Stomach (tissue), 9 donors: ENCODE results near the gene LIFR. TPM values are rescaled to one million over a fixed set of nuclear protein-coding genes. Genes with fewer than 3 reads are reported as not detected.
A peak's percentile ranks its signal among the peaks of the same experiment; 100 is the strongest.

Source experiments
- DNase-seq, 2 donors: peaks; one replicate each; pipeline versions ENCODE4 v3.0.0 to v3.0.0-alpha.2; 2013 to 2019
- H3K27ac ChIP-seq, 5 donors: fragments of 200-600 bp in 4 of 5; sonication (generic) in 4 of 5; one replicate each; pipeline ENCODE4 v1.5.1; 2013 to 2019; ENCODE audit warnings: mild to moderate bottlenecking in 1 of 5, moderate library complexity in 1 of 5
- H3K27me3 ChIP-seq, 3 donors: fragments of 200-600 bp; sonication (generic); one replicate each; pipeline ENCODE4 v1.5.1; 2017 to 2019; ENCODE audit warnings: mixed run types in 1 of 3
- H3K36me3 ChIP-seq, 4 donors: fragments of 200-600 bp; sonication (generic); 1 replicate in 3 of 4; 2 replicates in 1 of 4; pipeline ENCODE4 v1.5.1; 2016 to 2019
- H3K4me1 ChIP-seq, 4 donors: fragments of 200-600 bp; sonication (generic); one replicate each; pipeline ENCODE4 v1.5.1; 2016 to 2019
- H3K4me3 ChIP-seq, 4 donors: fragments of 200-600 bp; sonication (generic) in 3 of 4; one replicate each; pipeline ENCODE4 v1.5.1; 2016 to 2019; ENCODE audit warnings: mild to moderate bottlenecking in 1 of 4
- H3K9me3 ChIP-seq, 4 donors: fragments of 200-600 bp; sonication (generic); one replicate each; pipeline ENCODE4 v1.5.1; 2016 to 2019
- EP300 ChIP-seq: sonication (generic); formaldehyde crosslinking; IDR thresholded peaks from one replicate; pipeline ENCODE4 v1.6.1; 2017; ENCODE audit warnings: antibody characterized with exemption
- POLR2A ChIP-seq, 4 donors: fragments of 450-650 bp; IDR thresholded peaks; one replicate each; pipeline ENCODE4 v1.6.1; 2016; ENCODE audit warnings: antibody characterized with exemption in 4 of 4, control low read depth in 2 of 4, mild to moderate bottlenecking in 1 of 4, moderate library complexity in 1 of 4
- POLR2AphosphoS5 ChIP-seq, 3 donors: sonication (generic); formaldehyde crosslinking; IDR thresholded peaks; one replicate each; pipeline ENCODE4 v1.6.1; 2016; ENCODE audit warnings: antibody characterized with exemption in 3 of 3
- WGBS, 5 donors: extraction: QIAGEN DNeasy Blood & Tissue Kit in 3 of 5; methylation state at CpG; one replicate each; pipeline versions ENCODE4 v1.1.5 to v1.1.7; 2013 to 2018; 5-methylcytosine and 5-hydroxymethylcytosine counted together
- intact Hi-C: fragments of 100-400 bp; cut with DNase I; formaldehyde crosslinking; loops from one replicate; pipeline ENCODE4 v1.15.1; 2023; ENCODE audit warnings: low total_unique reads
- polyA plus RNA-seq, 3 donors: library from polyadenylated mRNA; stranded (reverse); fragments of 200-250 nt; gene quantifications; one replicate each; pipeline ENCODE4 v1.2.3, GENCODE V29; 2013
- total RNA-seq, 5 donors: library from RNA; depleted of rRNA; stranded (reverse); fragments of >200 nt; gene quantifications; one replicate each; pipeline versions ENCODE4 v1.1.0 to v1.2.3, GENCODE V29; 2014 to 2016
- TF ChIP-seq, protein P1 (sequence below), 7 experiments: fragments of 450-650 bp in 4 of 7; fragments of 200-600 bp in 3 of 7; sonication (generic) in 3 of 7; IDR thresholded peaks; one replicate each; pipeline ENCODE4 v1.5.1; 2016 to 2019; ENCODE audit warnings: antibody characterized with exemption in 7 of 7, control low read depth in 2 of 7, mild to moderate bottlenecking in 1 of 7
- donor health status: healthy with polysubstance abuse.
- donor health status: Bipolar disorder and iron deficiency.
- donor health status: healthy.

The LIFR gene
- total and polyA plus RNA-seq, 8 donors: 6.2 to 259 (median 45.1) TPM

DNA sequence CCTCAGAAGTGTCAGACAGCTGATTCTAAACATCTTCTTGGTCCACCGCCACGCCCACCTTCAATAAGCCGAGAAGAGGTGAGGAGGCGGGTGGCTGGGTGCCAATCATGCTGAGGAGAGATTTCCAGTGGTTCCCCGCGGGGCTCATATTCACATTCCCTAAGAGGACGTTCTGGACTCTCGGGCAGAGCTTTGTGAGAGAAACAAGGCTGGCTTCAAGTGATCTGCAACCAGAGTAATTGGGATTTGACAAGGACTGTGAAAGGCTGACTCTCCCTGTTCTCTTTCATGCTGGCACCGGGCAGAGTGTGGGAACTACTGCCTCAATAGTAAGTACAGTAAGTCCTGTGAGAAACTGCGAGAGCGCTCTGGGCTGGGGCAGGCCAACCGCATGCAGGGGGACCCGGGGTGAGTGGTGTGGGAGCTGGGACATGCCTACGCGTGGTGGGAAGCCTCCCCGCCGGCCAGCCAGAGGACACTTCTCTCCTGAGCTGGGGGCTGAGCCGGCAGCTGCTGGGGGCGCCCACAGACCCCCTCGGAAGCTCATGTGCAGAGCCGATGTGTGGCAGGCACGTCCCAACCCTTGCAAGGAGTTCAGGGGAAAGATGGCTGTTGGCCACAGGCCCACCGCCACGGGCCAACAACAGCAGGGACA is 110.9 kb downstream of the LIFR start:
- H3K4me3 ChIP-seq: peak overlapping the region in 2 of 4 donors; percentile 12 to 33
- intact Hi-C loops: loop anchor here (10.0 kb wide), 2 partner anchors 219 to 359 kb away; no protein-coding TSS in a partner anchor

DNA sequence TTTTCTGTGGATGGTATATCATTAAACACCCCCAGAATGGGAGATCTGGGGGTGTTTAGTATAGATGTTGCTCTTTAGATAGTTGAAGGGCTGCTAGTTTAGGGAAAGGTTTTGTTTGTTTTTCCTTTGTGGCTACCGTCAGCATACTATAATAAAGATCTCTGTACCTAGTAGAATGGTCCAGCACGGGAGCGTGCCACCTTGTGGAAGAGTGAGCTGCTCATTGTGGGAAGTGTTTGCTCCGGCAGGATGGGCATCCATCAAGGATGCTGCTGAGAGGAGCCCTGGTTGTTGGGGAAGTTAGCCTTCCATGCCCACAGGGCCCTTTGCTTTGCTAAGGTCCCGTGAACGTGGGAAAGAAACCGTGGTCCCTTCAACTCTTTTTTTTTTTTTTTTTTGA is 113.1 kb downstream of the LIFR start:
- Histone ChIP-seq H3K4me1 (peaks cover 0 to 17% (median 4%) of the 10 kb centered on the region in 4 donors), H3K36me3 (no peaks in the 10 kb centered on the region), H3K4me3 (no peak overlapping the region), H3K27ac (no peak overlapping the region), H3K9me3 (no peaks in the 10 kb centered on the region), H3K27me3 (peaks cover 0 to 12% (median 0%) of the 10 kb centered on the region in 3 donors)
- 62 to 75% (median 73%) methylated on average over 7 of the region's 7 CpGs for WGBS, 5 donors
- intact Hi-C loops: loop anchor here (10.0 kb wide), 2 partner anchors 221 to 361 kb away; no protein-coding TSS in a partner anchor
- no peak for DNase-seq
- TF ChIP-seq POLR2A (IDR thresholded peaks at IDR 0.05) (no peak), EP300 (no peak), POLR2AphosphoS5 (IDR thresholded peaks at IDR 0.05) (no peak)
- TF ChIP-seq, protein P1, sequence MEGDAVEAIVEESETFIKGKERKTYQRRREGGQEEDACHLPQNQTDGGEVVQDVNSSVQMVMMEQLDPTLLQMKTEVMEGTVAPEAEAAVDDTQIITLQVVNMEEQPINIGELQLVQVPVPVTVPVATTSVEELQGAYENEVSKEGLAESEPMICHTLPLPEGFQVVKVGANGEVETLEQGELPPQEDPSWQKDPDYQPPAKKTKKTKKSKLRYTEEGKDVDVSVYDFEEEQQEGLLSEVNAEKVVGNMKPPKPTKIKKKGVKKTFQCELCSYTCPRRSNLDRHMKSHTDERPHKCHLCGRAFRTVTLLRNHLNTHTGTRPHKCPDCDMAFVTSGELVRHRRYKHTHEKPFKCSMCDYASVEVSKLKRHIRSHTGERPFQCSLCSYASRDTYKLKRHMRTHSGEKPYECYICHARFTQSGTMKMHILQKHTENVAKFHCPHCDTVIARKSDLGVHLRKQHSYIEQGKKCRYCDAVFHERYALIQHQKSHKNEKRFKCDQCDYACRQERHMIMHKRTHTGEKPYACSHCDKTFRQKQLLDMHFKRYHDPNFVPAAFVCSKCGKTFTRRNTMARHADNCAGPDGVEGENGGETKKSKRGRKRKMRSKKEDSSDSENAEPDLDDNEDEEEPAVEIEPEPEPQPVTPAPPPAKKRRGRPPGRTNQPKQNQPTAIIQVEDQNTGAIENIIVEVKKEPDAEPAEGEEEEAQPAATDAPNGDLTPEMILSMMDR (IDR thresholded peaks at IDR 0.05): no peak

More for the DNA sequence above, 110.9 kb downstream of the LIFR start:
- DNase-seq: peak in 1 of 2 donors; percentile 50
- peaks cover 0 to 12% (median 0%) of the 10 kb centered on the region in 3 donors for H3K27me3 ChIP-seq
- H3K27ac ChIP-seq: peak overlapping the region in 3 of 5 donors; percentile 23 to 63 (median 46)
- H3K36me3 ChIP-seq: no peaks in the 10 kb centered on the region
- TF ChIP-seq, protein P1 (IDR thresholded peaks at IDR 0.05): no peak
- TF ChIP-seq EP300 (no peak), POLR2A (IDR thresholded peaks at IDR 0.05) (no peak), POLR2AphosphoS5 (IDR thresholded peaks at IDR 0.05) (no peak)
- no peaks in the 10 kb centered on the region for H3K9me3 ChIP-seq
- WGBS, 5 donors: 55 to 76% (median 73%) methylated on average over 17 to 24 of the region's 24 CpGs
- peaks cover 0 to 20% (median 7%) of the 10 kb centered on the region in 4 donors for H3K4me1 ChIP-seq

DNA sequence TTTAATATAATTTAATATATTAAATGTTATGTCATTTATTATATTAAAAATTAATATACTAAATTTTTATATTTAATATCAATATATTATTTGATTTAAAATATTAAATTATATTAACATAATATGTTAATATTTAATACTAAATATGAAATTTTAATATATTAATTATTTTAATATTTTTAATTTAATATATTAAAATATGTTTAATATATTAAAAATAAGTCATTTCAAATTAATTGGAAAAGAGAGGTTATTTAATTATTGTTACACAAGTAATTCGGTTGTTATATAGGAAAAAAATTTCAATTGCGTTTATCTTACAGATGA is 114.2 kb downstream of the LIFR start:
- DNase-seq: no peak
- 84 to 93% (median 89%) methylated on average over 2 of the region's 2 CpGs for WGBS, 5 donors
- no peak overlapping the region for H3K4me3 ChIP-seq
- H3K27me3 ChIP-seq: peaks cover 0 to 8% (median 0%) of the 10 kb centered on the region in 3 donors
- no peak overlapping the region for H3K27ac ChIP-seq
- H3K36me3 ChIP-seq: no peaks in the 10 kb centered on the region
- TF ChIP-seq, protein P1 (IDR thresholded peaks at IDR 0.05): no peak
- no peak for TF ChIP-seq EP300
- no peak for TF ChIP-seq POLR2A (IDR thresholded peaks at IDR 0.05)
- no peak for TF ChIP-seq POLR2AphosphoS5 (IDR thresholded peaks at IDR 0.05)
- intact Hi-C loops: loop anchor here (10.0 kb wide), 2 partner anchors 223 to 363 kb away; no protein-coding TSS in a partner anchor
- peaks cover 0 to 8% (median 3%) of the 10 kb centered on the region in 4 donors for H3K4me1 ChIP-seq
- no peaks in the 10 kb centered on the region for H3K9me3 ChIP-seq

DNA sequence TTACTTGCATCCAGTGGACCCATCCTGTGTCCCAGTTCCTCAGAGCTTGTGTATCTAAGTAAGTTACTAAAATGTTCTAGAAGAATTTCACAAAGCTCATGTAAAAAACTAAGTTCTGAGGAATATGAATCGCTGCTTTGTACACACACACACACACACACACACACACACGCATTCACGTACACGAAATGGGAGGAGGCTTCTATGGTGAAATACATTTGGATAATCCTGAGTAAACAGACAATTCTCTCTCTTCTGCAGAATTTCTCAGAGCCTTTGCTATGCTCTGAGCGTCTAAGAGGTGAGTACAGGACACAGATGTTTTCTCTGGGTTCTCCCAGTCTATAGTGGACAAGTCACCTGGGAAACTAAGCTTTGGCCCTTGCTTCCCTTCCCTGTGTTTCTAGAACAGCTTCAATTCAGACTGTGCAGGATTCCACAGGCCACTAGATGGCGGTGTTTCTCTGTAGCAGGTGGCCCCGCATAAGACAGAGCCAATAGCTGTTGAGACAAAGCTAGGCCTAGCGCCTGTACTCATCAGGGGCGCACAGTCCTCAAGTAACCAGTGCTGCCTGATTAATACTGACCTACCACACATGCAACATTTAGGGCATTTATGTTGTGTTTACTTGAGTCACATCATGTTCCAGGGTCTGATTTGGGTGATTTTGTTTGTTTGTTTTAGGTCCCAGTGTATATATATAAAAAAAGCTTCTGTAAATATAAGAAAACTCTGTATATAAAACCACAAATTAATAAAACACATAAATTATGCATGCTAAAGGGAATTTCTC is 114.8 kb downstream of the LIFR start:
- intact Hi-C loops: loop anchor here (10.0 kb wide), 2 partner anchors 223 to 363 kb away; no protein-coding TSS in a partner anchor
- peak; percentile 92 to 96 for DNase-seq
- H3K27me3 ChIP-seq: peaks cover 0 to 8% (median 0%) of the 10 kb centered on the region in 3 donors
- 17 to 22% (median 20%) methylated on average over 9 of the region's 9 CpGs for WGBS, 5 donors
- no peak overlapping the region for H3K4me3 ChIP-seq
- H3K27ac ChIP-seq: no peak overlapping the region
- H3K36me3 ChIP-seq: no peaks in the 10 kb centered on the region
- no peak for TF ChIP-seq POLR2A (IDR thresholded peaks at IDR 0.05)
- TF ChIP-seq POLR2AphosphoS5 (IDR thresholded peaks at IDR 0.05): peak in 2 of 3 donors; percentile 12 to 68
- TF ChIP-seq, protein P1 (IDR thresholded peaks at IDR 0.05): peak in 5 of 7 experiments; percentile 88 to 95 (median 91)
- no peaks in the 10 kb centered on the region for H3K9me3 ChIP-seq
- peaks cover 0 to 8% (median 3%) of the 10 kb centered on the region in 4 donors for H3K4me1 ChIP-seq
